HCEC 1CT (cell line): ENCODE results near the gene ISCA1.
"Not testable (repeated sequence)": the region's sequence is repeated elsewhere in the genome, so short reads cannot be mapped to it uniquely, and the experiment has no call there.

Experiments used
- DNase-seq: peaks from one replicate; pipeline ENCODE4 v3.0.0-alpha.2; 2017

The ISCA1 gene

GRCh38 chr9:86282077-86282978, at the start of gene ISCA1:
Gene ISCA1 (minus strand): TSS chr9:86282538. CDS start chr9:86282458, 80 bp downstream.
- peak; percentile 87 for DNase-seq

GRCh38 chr9:86330186-86330585, 47.8 kb upstream of the ISCA1 start:
- no peak for DNase-seq

GRCh38 chr9:86329649-86330048, 47.3 kb upstream of the ISCA1 start:
- DNase-seq, result peak; percentile 37

GRCh38 chr9:86328156-86328555, 45.8 kb upstream of the ISCA1 start:
- no peak for DNase-seq

GRCh38 chr9:86326536-86326935, 44.2 kb upstream of the ISCA1 start:
- no peak for DNase-seq

- peak; percentile 34 for DNase-seq
These were observed 42.6 kb upstream of the ISCA1 start for GRCh38 chr9:86324901-86325300.

- peak; percentile 45 for DNase-seq
These were observed 42.0 kb upstream of the ISCA1 start for GRCh38 chr9:86324308-86324707.

GRCh38 chr9:86322973-86323644, 40.8 kb upstream of the ISCA1 start:
- peak; percentile 95 for DNase-seq

GRCh38 chr9:86321373-86321772, 39.0 kb upstream of the ISCA1 start:
- DNase-seq, result peak; percentile 88

GRCh38 chr9:86318187-86318586, 35.8 kb upstream of the ISCA1 start:
- no peak for DNase-seq

GRCh38 chr9:86315078-86315477, 32.7 kb upstream of the ISCA1 start:
- peak; percentile 51 for DNase-seq

- DNase-seq, result not testable (repeated sequence)
These were observed 30.6 kb upstream of the ISCA1 start for GRCh38 chr9:86312959-86313358.

- no peak for DNase-seq
These were observed 26.3 kb upstream of the ISCA1 start for GRCh38 chr9:86308687-86309086.

GRCh38 chr9:86304236-86304730, 21.9 kb upstream of the ISCA1 start:
- no peak for DNase-seq

GRCh38 chr9:86303316-86303975, 21.1 kb upstream of the ISCA1 start:
- peak; percentile 30 for DNase-seq

GRCh38 chr9:86301686-86302085, 19.3 kb upstream of the ISCA1 start:
- no peak for DNase-seq

GRCh38 chr9:86300701-86301100, 18.4 kb upstream of the ISCA1 start:
- DNase-seq, result no peak

GRCh38 chr9:86298873-86299272, 16.5 kb upstream of the ISCA1 start:
- no peak for DNase-seq

GRCh38 chr9:86290341-86290740, 8.0 kb upstream of the ISCA1 start:
- DNase-seq, result not testable (repeated sequence)

GRCh38 chr9:86288499-86289198, 6.3 kb upstream of the ISCA1 start:
- DNase-seq, result no peak

GRCh38 chr9:86287013-86287412, 4.7 kb upstream of the ISCA1 start:
- no peak for DNase-seq

GRCh38 chr9:86286278-86286677, 3.9 kb upstream of the ISCA1 start:
- no peak for DNase-seq

- DNase-seq, result no peak
These were observed 2.9 kb upstream of the ISCA1 start for GRCh38 chr9:86285261-86285660.
